ENCODE data around the gene EFCAB11.

DNA sequence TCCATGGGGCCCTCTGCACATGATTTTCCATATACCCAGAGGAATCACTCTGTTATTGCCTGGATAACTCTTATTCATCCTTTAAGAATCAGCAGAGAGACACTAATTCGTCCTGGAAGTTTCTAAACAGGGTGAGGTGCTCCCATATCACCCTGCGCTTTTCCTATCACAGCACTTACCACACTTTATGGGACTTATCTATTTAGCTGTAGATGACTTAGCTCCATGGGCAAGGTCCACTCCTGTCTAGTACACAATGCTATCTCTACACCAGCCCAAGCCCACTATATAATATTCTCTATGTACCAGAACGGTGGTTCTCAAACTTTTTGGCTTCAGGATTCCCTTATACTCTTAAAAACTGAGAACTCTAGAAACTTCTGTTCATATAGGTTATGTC lies 111.7 kb downstream of the EFCAB11 start:
- TF ChIP-seq, protein P1, sequence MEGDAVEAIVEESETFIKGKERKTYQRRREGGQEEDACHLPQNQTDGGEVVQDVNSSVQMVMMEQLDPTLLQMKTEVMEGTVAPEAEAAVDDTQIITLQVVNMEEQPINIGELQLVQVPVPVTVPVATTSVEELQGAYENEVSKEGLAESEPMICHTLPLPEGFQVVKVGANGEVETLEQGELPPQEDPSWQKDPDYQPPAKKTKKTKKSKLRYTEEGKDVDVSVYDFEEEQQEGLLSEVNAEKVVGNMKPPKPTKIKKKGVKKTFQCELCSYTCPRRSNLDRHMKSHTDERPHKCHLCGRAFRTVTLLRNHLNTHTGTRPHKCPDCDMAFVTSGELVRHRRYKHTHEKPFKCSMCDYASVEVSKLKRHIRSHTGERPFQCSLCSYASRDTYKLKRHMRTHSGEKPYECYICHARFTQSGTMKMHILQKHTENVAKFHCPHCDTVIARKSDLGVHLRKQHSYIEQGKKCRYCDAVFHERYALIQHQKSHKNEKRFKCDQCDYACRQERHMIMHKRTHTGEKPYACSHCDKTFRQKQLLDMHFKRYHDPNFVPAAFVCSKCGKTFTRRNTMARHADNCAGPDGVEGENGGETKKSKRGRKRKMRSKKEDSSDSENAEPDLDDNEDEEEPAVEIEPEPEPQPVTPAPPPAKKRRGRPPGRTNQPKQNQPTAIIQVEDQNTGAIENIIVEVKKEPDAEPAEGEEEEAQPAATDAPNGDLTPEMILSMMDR (IDR thresholded peaks at IDR 0.05; ENCODE audit: insufficient read depth, low read length) = no peak
- TF ChIP-seq GABPA (IDR thresholded peaks at IDR 0.05; ENCODE audit: low read depth) = no peak
- no peak for TF ChIP-seq POLR2AphosphoS5 (IDR thresholded peaks at IDR 0.05; ENCODE audit: low read depth)
- TF ChIP-seq, protein P2, sequence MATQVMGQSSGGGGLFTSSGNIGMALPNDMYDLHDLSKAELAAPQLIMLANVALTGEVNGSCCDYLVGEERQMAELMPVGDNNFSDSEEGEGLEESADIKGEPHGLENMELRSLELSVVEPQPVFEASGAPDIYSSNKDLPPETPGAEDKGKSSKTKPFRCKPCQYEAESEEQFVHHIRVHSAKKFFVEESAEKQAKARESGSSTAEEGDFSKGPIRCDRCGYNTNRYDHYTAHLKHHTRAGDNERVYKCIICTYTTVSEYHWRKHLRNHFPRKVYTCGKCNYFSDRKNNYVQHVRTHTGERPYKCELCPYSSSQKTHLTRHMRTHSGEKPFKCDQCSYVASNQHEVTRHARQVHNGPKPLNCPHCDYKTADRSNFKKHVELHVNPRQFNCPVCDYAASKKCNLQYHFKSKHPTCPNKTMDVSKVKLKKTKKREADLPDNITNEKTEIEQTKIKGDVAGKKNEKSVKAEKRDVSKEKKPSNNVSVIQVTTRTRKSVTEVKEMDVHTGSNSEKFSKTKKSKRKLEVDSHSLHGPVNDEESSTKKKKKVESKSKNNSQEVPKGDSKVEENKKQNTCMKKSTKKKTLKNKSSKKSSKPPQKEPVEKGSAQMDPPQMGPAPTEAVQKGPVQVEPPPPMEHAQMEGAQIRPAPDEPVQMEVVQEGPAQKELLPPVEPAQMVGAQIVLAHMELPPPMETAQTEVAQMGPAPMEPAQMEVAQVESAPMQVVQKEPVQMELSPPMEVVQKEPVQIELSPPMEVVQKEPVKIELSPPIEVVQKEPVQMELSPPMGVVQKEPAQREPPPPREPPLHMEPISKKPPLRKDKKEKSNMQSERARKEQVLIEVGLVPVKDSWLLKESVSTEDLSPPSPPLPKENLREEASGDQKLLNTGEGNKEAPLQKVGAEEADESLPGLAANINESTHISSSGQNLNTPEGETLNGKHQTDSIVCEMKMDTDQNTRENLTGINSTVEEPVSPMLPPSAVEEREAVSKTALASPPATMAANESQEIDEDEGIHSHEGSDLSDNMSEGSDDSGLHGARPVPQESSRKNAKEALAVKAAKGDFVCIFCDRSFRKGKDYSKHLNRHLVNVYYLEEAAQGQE (IDR thresholded peaks at IDR 0.05; ENCODE audit: insufficient replicate concordance, low read depth) = no peak
